HFFc6 (cell line): ENCODE data around the gene VIL1. TPM values are rescaled to one million over a fixed set of nuclear protein-coding genes. Genes with fewer than 3 reads are reported as not detected.

Experiments used
- DNase-seq: peaks from one replicate; pipeline ENCODE4 v3.0.0-alpha.2; 2018
- H3K27ac Mint-ChIP-seq: 2 replicates; pipeline ENCODE4 v1.8.0; 2020; ENCODE audit warnings: mild to moderate bottlenecking, mixed read lengths
- H3K27me3 Mint-ChIP-seq: 2 replicates; pipeline ENCODE4 v1.8.0; 2021; ENCODE audit warnings: mild to moderate bottlenecking, moderate library complexity, mixed read lengths; ENCODE audit not compliant: insufficient read depth
- H3K36me3 Mint-ChIP-seq: 2 replicates; pipeline ENCODE4 v1.8.0; 2021; ENCODE audit warnings: low read depth, mixed read lengths
- H3K4me1 Mint-ChIP-seq: 2 replicates; pipeline ENCODE4 v1.8.0; 2020; ENCODE audit warnings: low read depth, mixed read lengths
- H3K4me3 Mint-ChIP-seq: 2 replicates; pipeline ENCODE4 v1.8.0; 2020; ENCODE audit warnings: mild to moderate bottlenecking, moderate library complexity, mixed read lengths
- H3K9me3 Mint-ChIP-seq: 2 replicates; pipeline ENCODE4 v1.8.0; 2020; ENCODE audit warnings: mild to moderate bottlenecking, mixed read lengths
- CTCF ChIP-seq: fragments of 200-600 bp; sonication (generic); IDR thresholded peaks from 2 replicates; pipeline ENCODE4 v1.5.0; 2021; ENCODE audit warnings: antibody characterized with exemption, mild to moderate bottlenecking
- total RNA-seq, 6 experiments: library from RNA; stranded (reverse); fragmentation: NEBNext Ultra II Directional; extraction: Animal tissue kit (Norgen Biotek cat#: 25700); gene quantifications; 2 replicates in 1 of 6; 3 replicates in 5 of 6; pipeline ENCODE4 v1.2.3, GENCODE V29; 2021

VIL1 gene
- total RNA-seq, 6 experiments from 2014 or later = not detected

GRCh38 chr2:218392459-218392858 lies 26.5 kb upstream of the VIL1 start:
- no peak overlapping the region for H3K4me3 Mint-ChIP-seq
- H3K4me1 Mint-ChIP-seq = peaks cover 23% of the 10 kb centered on the region
- no peaks in the 10 kb centered on the region for H3K9me3 Mint-ChIP-seq
- DNase-seq = no peak
- no peak for TF ChIP-seq CTCF
- no peak overlapping the region for H3K27ac Mint-ChIP-seq
- H3K36me3 Mint-ChIP-seq = no peaks in the 10 kb centered on the region
- H3K27me3 Mint-ChIP-seq = peaks cover 2% of the 10 kb centered on the region; the same call in 1 of the 2 replicates

- no peak overlapping the region for H3K4me3 Mint-ChIP-seq
- no peak overlapping the region for H3K27ac Mint-ChIP-seq
- peaks cover 2% of the 10 kb centered on the region; the same call in 1 of the 2 replicates for H3K27me3 Mint-ChIP-seq
- DNase-seq = no peak
- TF ChIP-seq CTCF = no peak
- no peaks in the 10 kb centered on the region for H3K9me3 Mint-ChIP-seq
- peaks cover 26% of the 10 kb centered on the region for H3K4me1 Mint-ChIP-seq
- no peaks in the 10 kb centered on the region for H3K36me3 Mint-ChIP-seq
These were observed 25.9 kb upstream of the VIL1 start for GRCh38 chr2:218392891-218393462.

GRCh38 chr2:218393750-218394290 lies 25.1 kb upstream of the VIL1 start:
- no peak overlapping the region for H3K27ac Mint-ChIP-seq
- H3K4me1 Mint-ChIP-seq = peaks cover 27% of the 10 kb centered on the region
- no peak for DNase-seq
- TF ChIP-seq CTCF = no peak
- H3K9me3 Mint-ChIP-seq = no peaks in the 10 kb centered on the region
- no peaks in the 10 kb centered on the region for H3K36me3 Mint-ChIP-seq
- H3K27me3 Mint-ChIP-seq = peaks cover 2% of the 10 kb centered on the region; the same call in 1 of the 2 replicates
- H3K4me3 Mint-ChIP-seq = no peak overlapping the region

GRCh38 chr2:218394298-218395089 lies 24.4 kb upstream of the VIL1 start:
- no peak overlapping the region for H3K27ac Mint-ChIP-seq
- H3K4me3 Mint-ChIP-seq = no peak overlapping the region
- TF ChIP-seq CTCF = no peak
- H3K9me3 Mint-ChIP-seq = no peaks in the 10 kb centered on the region
- peaks cover 27% of the 10 kb centered on the region for H3K4me1 Mint-ChIP-seq
- no peaks in the 10 kb centered on the region for H3K36me3 Mint-ChIP-seq
- DNase-seq = no peak
- no peaks in the 10 kb centered on the region for H3K27me3 Mint-ChIP-seq

- TF ChIP-seq CTCF = no peak
- H3K4me3 Mint-ChIP-seq = no peak overlapping the region
- H3K27me3 Mint-ChIP-seq = no peaks in the 10 kb centered on the region
- peaks cover 27% of the 10 kb centered on the region for H3K4me1 Mint-ChIP-seq
- no peak for DNase-seq
- H3K27ac Mint-ChIP-seq = no peak overlapping the region
- no peaks in the 10 kb centered on the region for H3K36me3 Mint-ChIP-seq
- H3K9me3 Mint-ChIP-seq = no peaks in the 10 kb centered on the region
These were observed 23.9 kb upstream of the VIL1 start for GRCh38 chr2:218395090-218395444.
